Endothelial cell of umbilical vein (primary cell): ENCODE data around the gene WBP2. TPM values are rescaled to one million over a fixed set of nuclear protein-coding genes. Genes with fewer than 3 reads are reported as not detected.
A peak's percentile ranks its signal among the peaks of the same experiment; 100 is the strongest.
"Not testable (repeated sequence)": the region's sequence is repeated elsewhere in the genome, so short reads cannot be mapped to it uniquely, and the experiment has no call there.

Experiments
- BruUV-seq: library from RNA; stranded (reverse); fragments of 400-500 nt; replicated peaks from 2 replicates; lab custom pipeline; 2021; lab: Mats Ljungman, UMichigan
- CTCF ChIA-PET: fragments of 300-600, 350-600 bp; sonication (Branson Sonifier 250); formaldehyde crosslinking; loops from one replicate; lab custom pipeline; 2021; ENCODE audit warnings: antibody characterized with exemption, inconsistent platforms; lab: Charles Lee
- POLR2A ChIA-PET: fragments of 300-600, 350-600 bp; sonication (Branson Sonifier 250); formaldehyde crosslinking; loops from one replicate; lab custom pipeline; 2021; ENCODE audit warnings: antibody characterized with exemption, inconsistent platforms; lab: Charles Lee
- DNase-seq: peaks from one replicate; pipeline ENCODE4 v3.0.0-alpha.2; 2011; ENCODE audit warnings: low read depth, low spot score
- FAIRE-seq: peaks from 2 replicates; lab custom pipeline; 2011; peaks lifted over from hg19 to GRCh38; lab: Jason Lieb, UNC
- H2AFZ ChIP-seq: 2 replicates; pipeline ENCODE4 v1.6.0; 2012; ENCODE audit warnings: low read depth, low read length, control low read depth, inconsistent platforms
- H3K27ac ChIP-seq: 2 replicates; pipeline ENCODE4 v1.5.1; 2011; ENCODE audit warnings: low read depth, mild to moderate bottlenecking, control low read depth, low read length, moderate library complexity; ENCODE audit not compliant: insufficient read depth
- H3K27me3 ChIP-seq, 2 experiments: 2 replicates each; pipeline versions ENCODE4 v1.6.0 to v1.6.1; 2011; ENCODE audit warnings: low read length in 2 of 2, mixed read lengths in 1 of 2; ENCODE audit not compliant: control insufficient read depth in 2 of 2, insufficient read depth in 2 of 2
- H3K36me3 ChIP-seq, 2 experiments: 2 replicates in 1 of 2; 3 replicates in 1 of 2; pipeline ENCODE4 v1.5.1; 2011; ENCODE audit warnings: low read length in 2 of 2, mild to moderate bottlenecking in 1 of 2, moderate library complexity in 1 of 2; ENCODE audit not compliant: control insufficient read depth in 2 of 2, insufficient read depth in 2 of 2; ENCODE audit errors: extremely low read depth in 1 of 2
- H3K4me1 ChIP-seq: 3 replicates; pipeline ENCODE4 v1.5.1; 2011; ENCODE audit warnings: mild to moderate bottlenecking, low read length; ENCODE audit not compliant: control insufficient read depth, insufficient read depth; ENCODE audit errors: extremely low read depth
- H3K4me2 ChIP-seq: 2 replicates; pipeline ENCODE4 v1.6.1; 2011; ENCODE audit warnings: low read length, control low read depth, mixed read lengths; ENCODE audit not compliant: insufficient read depth
- H3K4me3 ChIP-seq, 3 experiments: fragments of 200-600 bp in 1 of 3; sonication (generic), shearing (Covaris generic) in 1 of 3; replicated peaks in 1 of 3; 2 replicates each; pipeline ENCODE4 v1.5.1; 2011 to 2016; ENCODE audit warnings: control low read depth in 3 of 3, low read length in 3 of 3, mild to moderate bottlenecking in 2 of 3, inconsistent platforms in 1 of 3, low read depth in 1 of 3, moderate library complexity in 1 of 3; ENCODE audit not compliant: insufficient read depth in 1 of 3
- H3K79me2 ChIP-seq: 2 replicates; pipeline ENCODE4 v1.6.0; 2012; ENCODE audit warnings: low read length, inconsistent platforms; ENCODE audit not compliant: control insufficient read depth, insufficient read depth
- H3K9ac ChIP-seq: replicated peaks from 2 replicates; pipeline ENCODE3; 2011; ENCODE audit warnings: low read length, control low read depth; ENCODE audit not compliant: insufficient read depth; ENCODE audit errors: extremely low read depth
- H3K9me1 ChIP-seq: replicated peaks from 3 replicates; pipeline ENCODE4 v1.6.0; 2011; ENCODE audit warnings: mild to moderate bottlenecking, low read length; ENCODE audit not compliant: control insufficient read depth, insufficient read depth; ENCODE audit errors: extremely low read depth
- H3K9me3 ChIP-seq: replicated peaks from 2 replicates; pipeline ENCODE4 v1.5.1; 2012; ENCODE audit warnings: low read length, inconsistent platforms; ENCODE audit not compliant: control insufficient read depth, insufficient read depth
- H4K20me1 ChIP-seq: replicated peaks from 2 replicates; pipeline ENCODE3; 2011; ENCODE audit warnings: mild to moderate bottlenecking, low read length; ENCODE audit not compliant: control insufficient read depth, insufficient read depth; ENCODE audit errors: extremely low read depth
- CTCF ChIP-seq, 2 donors: IDR thresholded peaks; 1 replicate in 1 of 2; 2 replicates in 1 of 2; pipeline ENCODE4 v1.5.1; 2011; ENCODE audit warnings: low read length in 2 of 2, mild to moderate bottlenecking in 2 of 2, moderate library complexity in 2 of 2, control low read depth in 1 of 2, inconsistent platforms in 1 of 2, low read depth in 1 of 2; ENCODE audit not compliant: insufficient read depth in 1 of 2; ENCODE audit errors: extremely low read depth in 1 of 2
- EZH2 ChIP-seq: IDR thresholded peaks from 2 replicates; pipeline ENCODE4 v1.6.1; 2012; ENCODE audit warnings: borderline replicate concordance, low read depth, mild to moderate bottlenecking, moderate library complexity, low read length, inconsistent platforms; ENCODE audit not compliant: severe bottlenecking
- FOS ChIP-seq: IDR thresholded peaks from 2 replicates; pipeline ENCODE4 v1.6.1; 2011; ENCODE audit warnings: mild to moderate bottlenecking, low read length, moderate library complexity, borderline replicate concordance; ENCODE audit not compliant: insufficient read depth
- GATA2 ChIP-seq: IDR thresholded peaks from 2 replicates; pipeline ENCODE4 v1.7.0; 2011; ENCODE audit warnings: low read depth, mild to moderate bottlenecking, moderate library complexity, mixed read lengths, low read length; ENCODE audit not compliant: insufficient read length, insufficient read depth
- JUN ChIP-seq: IDR thresholded peaks from 2 replicates; pipeline ENCODE4 v1.6.1; 2011; ENCODE audit warnings: borderline replicate concordance, low read depth; ENCODE audit not compliant: insufficient read length, insufficient read depth
- MYC ChIP-seq: IDR thresholded peaks from one replicate; pipeline ENCODE4 v1.6.1; 2011; ENCODE audit warnings: mild to moderate bottlenecking, low read depth, low read length
- POLR2A ChIP-seq: IDR thresholded peaks from 2 replicates; pipeline ENCODE4 v1.6.1; 2012; ENCODE audit warnings: low read depth, mild to moderate bottlenecking, control low read depth, low read length
- POLR2AphosphoS5 ChIP-seq: IDR thresholded peaks from 2 replicates; pipeline ENCODE4 v1.6.1; 2012; ENCODE audit warnings: low read depth, mild to moderate bottlenecking, control low read depth, low read length, moderate library complexity; ENCODE audit not compliant: insufficient read depth
- dilution Hi-C: fragments of 300-500 bp; cut with MboI; formaldehyde crosslinking; loops from one replicate; pipeline ENCODE4 v1.15.0; 2019; ENCODE audit warnings: low sequenced_read_pairs; ENCODE audit not compliant: extremely low pct_ligation_motif_present
- intact Hi-C: fragments of 100-400 bp; cut with micrococcal nuclease; formaldehyde crosslinking; loops from one replicate; pipeline ENCODE4 v1.10.0; 2022
- polyA plus RNA-seq, 4 experiments: library from polyadenylated mRNA; depleted of rRNA in 3 of 4; stranded (reverse) in 3 of 4; unstranded in 1 of 4; fragments of >200 nt; gene quantifications; 2 replicates each; pipeline versions ENCODE4 v1.2.1 to v1.2.3, GENCODE V29; 2011 to 2012; ENCODE audit warnings: missing spikeins in 1 of 4
- total RNA-seq: library from RNA; stranded (reverse); gene quantifications from 2 replicates; pipeline ENCODE4 v1.2.3, GENCODE V29; 2021

WBP2 gene
- total and polyA plus RNA-seq, 2 donors (not counting 3 experiments of a cell fraction or from before 2014, with no cell fraction given), result 81.5 to 126 TPM

GRCh38 chr17:75885860-75886259, 30.7 kb upstream of the WBP2 start:
- H3K4me3 ChIP-seq, H3K27me3 ChIP-seq, H4K20me1 ChIP-seq, H3K9me3 ChIP-seq, CTCF ChIA-PET, H3K9me1 ChIP-seq, FAIRE-seq, POLR2A ChIA-PET, H3K4me2 ChIP-seq, H3K36me3 ChIP-seq, H3K27ac ChIP-seq, H3K4me1 ChIP-seq, H3K79me2 ChIP-seq, DNase-seq, H2AFZ ChIP-seq, H3K9ac ChIP-seq, BruUV-seq, dilution Hi-C loops, intact Hi-C loops: not testable (repeated sequence)

- POLR2A ChIA-PET, result interaction anchor here (0.5 kb wide), 1 partner anchor 180 kb away, joined by 4 read pairs; no protein-coding TSS in a partner anchor
- Histone ChIP-seq H3K36me3 (peaks cover 0 to 2% of the 10 kb centered on the region in 2 experiments), H2AFZ (peak overlapping the region; percentile 18), H3K4me3 (no peak overlapping the region), H3K4me2 (no peak overlapping the region), H3K27me3 (no peaks in the 10 kb centered on the region), H3K4me1 (peaks cover 5% of the 10 kb centered on the region), H3K9ac (no peak overlapping the region), H4K20me1 (no peaks in the 10 kb centered on the region), H3K79me2 (no peaks in the 10 kb centered on the region), H3K9me3 (no peaks in the 10 kb centered on the region), H3K9me1 (no peaks in the 10 kb centered on the region), H3K27ac (no peak overlapping the region)
- dilution Hi-C loops, result no loop called here
- FAIRE-seq (peak; percentile 40), DNase-seq (no peak)
- TF ChIP-seq MYC (no peak), JUN (no peak), CTCF (IDR thresholded peaks at IDR 0.05; ENCODE audit: extremely low read depth in 1 of 2, insufficient read depth in 1 of 2, low read depth in 1 of 2, low read length in 2 of 2) (no peak), POLR2AphosphoS5 (no peak), EZH2 (no peak), GATA2 (no peak), POLR2A (no peak), FOS (no peak)
- no TSS peak for BruUV-seq
- intact Hi-C loops, result no loop called here
- CTCF ChIA-PET, result interaction anchor here (0.8 to 1.5 kb wide), 3 partner anchors 8 to 55 kb away, joined by 3 to 4 read pairs (median 4); partner anchors contain the start of gene WBP2
Observed at GRCh38 chr17:75885431-75885830, 30.3 kb upstream of the WBP2 start.
